ENCODE measurements around the gene CLPTM1L. TPM values are rescaled to one million over a fixed set of nuclear protein-coding genes. Genes with fewer than 3 reads are reported as not detected.

Gene CLPTM1L
- total and polyA plus RNA-seq, 2 donors from 2014 or later: 96.6 to 135 TPM

DNA sequence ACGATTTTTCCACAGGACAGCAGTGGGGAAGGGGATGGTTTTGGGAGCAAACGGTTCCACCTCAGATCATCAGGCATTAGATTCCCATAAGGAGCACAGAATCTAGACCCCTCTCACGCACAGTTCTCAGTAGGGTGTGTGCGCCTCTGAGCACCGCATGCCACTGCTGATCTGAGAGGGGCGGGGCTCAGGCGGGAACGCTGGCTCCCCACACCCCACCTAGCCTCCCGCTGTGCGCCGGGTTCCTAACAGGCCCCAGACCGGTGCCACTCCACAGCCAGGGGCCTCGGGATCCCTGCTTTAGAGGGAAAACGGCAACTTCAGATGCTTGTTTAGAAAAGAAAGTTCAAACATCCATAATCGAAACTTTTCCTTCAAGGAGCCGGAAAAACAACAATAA, 70.4 kb downstream of the CLPTM1L start:
- no peak for FAIRE-seq
- no peak overlapping the region for H3K27ac ChIP-seq (ENCODE audit: low read depth in 2 of 2, low read length in 2 of 2)
- DNase-seq: no peak

DNA sequence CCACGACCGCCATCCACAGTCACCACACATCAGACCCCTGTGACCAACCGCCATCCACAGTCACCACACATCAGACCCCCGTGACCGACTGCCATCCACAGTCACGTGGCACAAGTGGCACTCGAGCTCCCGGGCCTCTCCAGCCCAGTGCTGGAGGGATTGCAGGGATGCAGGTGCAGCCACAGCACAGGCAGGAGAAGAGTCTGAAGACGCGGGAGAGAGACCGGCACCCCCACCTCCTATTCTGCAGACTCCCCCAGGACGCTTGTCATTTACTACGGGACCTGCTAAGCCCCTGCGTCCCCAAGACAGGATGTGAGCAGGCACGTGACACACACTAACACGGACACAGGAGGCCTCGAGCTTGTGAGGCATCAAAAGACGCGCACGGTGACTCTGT, 71.2 kb downstream of the CLPTM1L start:
- no peak overlapping the region for H3K4me3 ChIP-seq (ENCODE audit: low read length in 3 of 3)
- DNase-seq (no peak), FAIRE-seq (no peak)
- intact Hi-C loops (cut with DNase I): no loop called here
- H3K9ac ChIP-seq (ENCODE audit: low read length in 3 of 3): no peak overlapping the region
- no peak overlapping the region for H3K27ac ChIP-seq (ENCODE audit: low read depth in 2 of 2, low read length in 2 of 2)
- TF ChIP-seq, protein P1, sequence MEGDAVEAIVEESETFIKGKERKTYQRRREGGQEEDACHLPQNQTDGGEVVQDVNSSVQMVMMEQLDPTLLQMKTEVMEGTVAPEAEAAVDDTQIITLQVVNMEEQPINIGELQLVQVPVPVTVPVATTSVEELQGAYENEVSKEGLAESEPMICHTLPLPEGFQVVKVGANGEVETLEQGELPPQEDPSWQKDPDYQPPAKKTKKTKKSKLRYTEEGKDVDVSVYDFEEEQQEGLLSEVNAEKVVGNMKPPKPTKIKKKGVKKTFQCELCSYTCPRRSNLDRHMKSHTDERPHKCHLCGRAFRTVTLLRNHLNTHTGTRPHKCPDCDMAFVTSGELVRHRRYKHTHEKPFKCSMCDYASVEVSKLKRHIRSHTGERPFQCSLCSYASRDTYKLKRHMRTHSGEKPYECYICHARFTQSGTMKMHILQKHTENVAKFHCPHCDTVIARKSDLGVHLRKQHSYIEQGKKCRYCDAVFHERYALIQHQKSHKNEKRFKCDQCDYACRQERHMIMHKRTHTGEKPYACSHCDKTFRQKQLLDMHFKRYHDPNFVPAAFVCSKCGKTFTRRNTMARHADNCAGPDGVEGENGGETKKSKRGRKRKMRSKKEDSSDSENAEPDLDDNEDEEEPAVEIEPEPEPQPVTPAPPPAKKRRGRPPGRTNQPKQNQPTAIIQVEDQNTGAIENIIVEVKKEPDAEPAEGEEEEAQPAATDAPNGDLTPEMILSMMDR (IDR thresholded peaks at IDR 0.05; ENCODE audit: borderline replicate concordance, extremely low read depth, insufficient read depth): no peak
- H3K9me3 ChIP-seq (ENCODE audit: control insufficient read depth in 2 of 3, insufficient read depth in 1 of 3, low read length in 3 of 3): peaks cover 0 to 7% (median 0%) of the 10 kb centered on the region in 3 donors
- H3K36me3 ChIP-seq (ENCODE audit: control insufficient read depth in 2 of 3, insufficient read depth in 3 of 3, low read length in 3 of 3): no peaks in the 10 kb centered on the region
- no peaks in the 10 kb centered on the region for H3K4me1 ChIP-seq (ENCODE audit: control insufficient read depth in 2 of 3, insufficient read depth in 2 of 3, low read depth in 1 of 3, low read length in 3 of 3)
- H3K27me3 ChIP-seq (ENCODE audit: control insufficient read depth, insufficient read depth, low read length): no peaks in the 10 kb centered on the region

More for the DNA sequence above, 70.4 kb downstream of the CLPTM1L start:
- no peak overlapping the region for H3K4me3 ChIP-seq (ENCODE audit: low read length in 3 of 3)
- H3K9me3 ChIP-seq (ENCODE audit: control insufficient read depth in 2 of 3, insufficient read depth in 1 of 3, low read length in 3 of 3): peaks cover 0 to 7% (median 0%) of the 10 kb centered on the region in 3 donors
- intact Hi-C loops (cut with DNase I): no loop called here
- no peak overlapping the region for H3K9ac ChIP-seq (ENCODE audit: low read length in 3 of 3)
- no peaks in the 10 kb centered on the region for H3K4me1 ChIP-seq (ENCODE audit: control insufficient read depth in 2 of 3, insufficient read depth in 2 of 3, low read depth in 1 of 3, low read length in 3 of 3)
- H3K27me3 ChIP-seq (ENCODE audit: control insufficient read depth, insufficient read depth, low read length): no peaks in the 10 kb centered on the region
- TF ChIP-seq, protein P1 (IDR thresholded peaks at IDR 0.05; ENCODE audit: borderline replicate concordance, extremely low read depth, insufficient read depth): no peak
- H3K36me3 ChIP-seq (ENCODE audit: control insufficient read depth in 2 of 3, insufficient read depth in 3 of 3, low read length in 3 of 3): no peaks in the 10 kb centered on the region

DNA sequence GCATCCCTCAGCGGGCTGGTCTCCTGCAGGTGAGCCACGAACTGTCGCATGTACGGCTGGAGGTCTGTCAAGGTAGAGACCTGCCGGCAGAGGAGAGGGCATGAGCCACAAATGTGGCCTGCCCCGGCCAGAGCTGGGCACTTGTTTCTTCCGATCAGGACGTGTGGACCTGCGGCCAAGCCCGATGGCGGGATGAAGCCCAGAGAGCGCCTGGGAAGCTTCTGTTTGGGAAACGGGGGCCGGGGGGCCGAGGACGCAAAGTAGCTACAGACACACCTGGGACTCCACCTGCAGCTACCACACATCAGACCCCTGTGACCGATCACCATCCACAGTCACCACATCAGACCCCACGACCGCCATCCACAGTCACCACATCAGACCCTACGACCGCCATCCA, 72.7 kb downstream of the CLPTM1L start:
- Histone ChIP-seq H3K4me1 (ENCODE audit: control insufficient read depth in 2 of 3, insufficient read depth in 2 of 3, low read depth in 1 of 3, low read length in 3 of 3) (no peaks in the 10 kb centered on the region), H3K27ac (ENCODE audit: low read depth in 2 of 2, low read length in 2 of 2) (no peak overlapping the region), H3K4me3 (ENCODE audit: low read length in 3 of 3) (no peak overlapping the region), H3K36me3 (ENCODE audit: control insufficient read depth in 2 of 3, insufficient read depth in 3 of 3, low read length in 3 of 3) (no peaks in the 10 kb centered on the region), H3K9me3 (ENCODE audit: control insufficient read depth in 2 of 3, insufficient read depth in 1 of 3, low read length in 3 of 3) (no peaks in the 10 kb centered on the region), H3K27me3 (ENCODE audit: control insufficient read depth, insufficient read depth, low read length) (no peaks in the 10 kb centered on the region), H3K9ac (ENCODE audit: low read length in 3 of 3) (no peak overlapping the region)
- intact Hi-C loops (cut with DNase I): no loop called here
- FAIRE-seq: no peak
- DNase-seq: no peak
- TF ChIP-seq, protein P1 (IDR thresholded peaks at IDR 0.05; ENCODE audit: borderline replicate concordance, extremely low read depth, insufficient read depth): no peak

Measured in kidney (tissue), 14 donors.